Peyer's patch (tissue), 4 donors: ENCODE results near the gene FNDC3A. TPM values are rescaled to one million over a fixed set of nuclear protein-coding genes. Genes with fewer than 3 reads are reported as not detected.
"Not testable (repeated sequence)": the region's sequence is repeated elsewhere in the genome, so short reads cannot be mapped to it uniquely, and the experiment has no call there.

ENCODE experiments used
- DNase-seq, 3 donors: peaks; one replicate each; pipeline ENCODE4 v3.0.0-alpha.2; 2017 to 2019
- H3K27ac ChIP-seq, 4 donors: fragments of 200-600 bp; sonication (generic); one replicate each; pipeline ENCODE4 v1.5.1; 2016 to 2019
- H3K27me3 ChIP-seq, 2 donors: fragments of 200-600 bp; sonication (generic); one replicate each; pipeline ENCODE4 v1.5.1; 2019
- H3K36me3 ChIP-seq, 3 donors: fragments of 200-600 bp; sonication (generic); one replicate each; pipeline ENCODE4 v1.5.1; 2016 to 2019
- H3K4me1 ChIP-seq, 4 donors: fragments of 200-600 bp; sonication (generic); one replicate each; pipeline ENCODE4 v1.5.1; 2016 to 2019
- H3K4me3 ChIP-seq, 4 donors: fragments of 200-600 bp; sonication (generic); 1 replicate in 3 of 4; 2 replicates in 1 of 4; pipeline ENCODE4 v1.5.1; 2016 to 2019; ENCODE audit warnings: mild to moderate bottlenecking in 1 of 4
- H3K9me3 ChIP-seq, 4 donors: fragments of 200-600 bp; sonication (generic); one replicate each; pipeline ENCODE4 v1.5.1; 2016 to 2019; ENCODE audit warnings: mild to moderate bottlenecking in 1 of 4
- POLR2A ChIP-seq, 2 donors: fragments of 450-650 bp; IDR thresholded peaks; one replicate each; pipeline ENCODE4 v1.5.1; 2017; ENCODE audit warnings: antibody characterized with exemption in 2 of 2, mild to moderate bottlenecking in 2 of 2, moderate library complexity in 2 of 2
- total RNA-seq, 4 donors: library from RNA; depleted of rRNA; stranded (reverse); fragments of >200 nt; gene quantifications; one replicate each; pipeline ENCODE4 v1.1.0, GENCODE V29; 2016
- TF ChIP-seq, protein P1 (sequence below), 6 experiments: fragments of 450-650 bp in 4 of 6; fragments of 200-600 bp in 2 of 6; sonication (generic) in 1 of 6; IDR thresholded peaks; one replicate each; pipeline ENCODE4 v1.5.1; 2017 to 2019; ENCODE audit warnings: antibody characterized with exemption in 6 of 6, mild to moderate bottlenecking in 3 of 6, moderate library complexity in 1 of 6

Gene FNDC3A
- total RNA-seq, 4 donors from 2014 or later: 40.4 to 75.0 (median 52.6) TPM

- TF ChIP-seq POLR2A (IDR thresholded peaks at IDR 0.05): no peak
- TF ChIP-seq, protein P1, sequence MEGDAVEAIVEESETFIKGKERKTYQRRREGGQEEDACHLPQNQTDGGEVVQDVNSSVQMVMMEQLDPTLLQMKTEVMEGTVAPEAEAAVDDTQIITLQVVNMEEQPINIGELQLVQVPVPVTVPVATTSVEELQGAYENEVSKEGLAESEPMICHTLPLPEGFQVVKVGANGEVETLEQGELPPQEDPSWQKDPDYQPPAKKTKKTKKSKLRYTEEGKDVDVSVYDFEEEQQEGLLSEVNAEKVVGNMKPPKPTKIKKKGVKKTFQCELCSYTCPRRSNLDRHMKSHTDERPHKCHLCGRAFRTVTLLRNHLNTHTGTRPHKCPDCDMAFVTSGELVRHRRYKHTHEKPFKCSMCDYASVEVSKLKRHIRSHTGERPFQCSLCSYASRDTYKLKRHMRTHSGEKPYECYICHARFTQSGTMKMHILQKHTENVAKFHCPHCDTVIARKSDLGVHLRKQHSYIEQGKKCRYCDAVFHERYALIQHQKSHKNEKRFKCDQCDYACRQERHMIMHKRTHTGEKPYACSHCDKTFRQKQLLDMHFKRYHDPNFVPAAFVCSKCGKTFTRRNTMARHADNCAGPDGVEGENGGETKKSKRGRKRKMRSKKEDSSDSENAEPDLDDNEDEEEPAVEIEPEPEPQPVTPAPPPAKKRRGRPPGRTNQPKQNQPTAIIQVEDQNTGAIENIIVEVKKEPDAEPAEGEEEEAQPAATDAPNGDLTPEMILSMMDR (IDR thresholded peaks at IDR 0.05): no peak
These were observed 87.3 kb downstream of the FNDC3A start for GRCh38 chr13:49063011-49063410.

GRCh38 chr13:49063497-49063896 lies 87.8 kb downstream of the FNDC3A start:
- no peak for TF ChIP-seq POLR2A (IDR thresholded peaks at IDR 0.05)
- TF ChIP-seq, protein P1 (IDR thresholded peaks at IDR 0.05): no peak
- no peaks in the 10 kb centered on the region for H3K27me3 ChIP-seq
- no peak for DNase-seq
- no peaks in the 10 kb centered on the region for H3K36me3 ChIP-seq
- no peak overlapping the region for H3K4me3 ChIP-seq
- no peaks in the 10 kb centered on the region for H3K9me3 ChIP-seq
- no peaks in the 10 kb centered on the region for H3K4me1 ChIP-seq
- no peak overlapping the region for H3K27ac ChIP-seq

More at GRCh38 chr13:49063011-49063410, 87.3 kb downstream of the FNDC3A start:
- Histone ChIP-seq H3K36me3 (no peaks in the 10 kb centered on the region), H3K27ac (no peak overlapping the region), H3K4me1 (no peaks in the 10 kb centered on the region), H3K4me3 (no peak overlapping the region), H3K27me3 (no peaks in the 10 kb centered on the region), H3K9me3 (no peaks in the 10 kb centered on the region)
- DNase-seq: no peak

DNA sequence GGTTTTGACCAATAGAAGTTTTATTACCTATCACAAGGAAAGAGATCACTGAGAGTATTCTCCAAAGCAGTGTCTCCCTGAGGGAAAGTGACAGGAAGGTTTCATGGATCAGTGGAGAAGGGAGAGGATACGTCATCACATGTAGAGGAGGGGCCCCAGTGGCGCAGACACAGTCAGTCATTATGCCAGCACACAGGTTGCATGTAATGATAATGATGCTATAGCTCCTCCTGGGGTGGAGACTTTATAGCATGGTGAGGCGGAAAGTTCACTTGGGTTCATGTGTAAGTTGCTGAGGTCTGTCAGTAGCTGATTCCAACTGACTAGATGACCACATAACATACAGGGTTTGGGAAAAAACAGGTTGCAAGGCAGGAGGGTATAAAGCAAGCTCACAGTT lies 88.8 kb downstream of the FNDC3A start:
- Histone ChIP-seq H3K27ac (no peak overlapping the region), H3K4me1 (no peaks in the 10 kb centered on the region), H3K4me3 (no peak overlapping the region), H3K27me3 (no peaks in the 10 kb centered on the region), H3K9me3 (no peaks in the 10 kb centered on the region), H3K36me3 (no peaks in the 10 kb centered on the region)
- TF ChIP-seq POLR2A (IDR thresholded peaks at IDR 0.05): no peak
- TF ChIP-seq, protein P1 (IDR thresholded peaks at IDR 0.05): no peak
- DNase-seq: no peak

GRCh38 chr13:49066856-49067255 lies 91.1 kb downstream of the FNDC3A start:
- TF ChIP-seq, protein P1 (IDR thresholded peaks at IDR 0.05): no peak
- TF ChIP-seq POLR2A (IDR thresholded peaks at IDR 0.05): no peak
- Histone ChIP-seq H3K4me1 (no peaks in the 10 kb centered on the region), H3K9me3 (no peaks in the 10 kb centered on the region), H3K4me3 (no peak overlapping the region), H3K27me3 (no peaks in the 10 kb centered on the region), H3K27ac (no peak overlapping the region), H3K36me3 (no peaks in the 10 kb centered on the region)
- DNase-seq: no peak

DNA sequence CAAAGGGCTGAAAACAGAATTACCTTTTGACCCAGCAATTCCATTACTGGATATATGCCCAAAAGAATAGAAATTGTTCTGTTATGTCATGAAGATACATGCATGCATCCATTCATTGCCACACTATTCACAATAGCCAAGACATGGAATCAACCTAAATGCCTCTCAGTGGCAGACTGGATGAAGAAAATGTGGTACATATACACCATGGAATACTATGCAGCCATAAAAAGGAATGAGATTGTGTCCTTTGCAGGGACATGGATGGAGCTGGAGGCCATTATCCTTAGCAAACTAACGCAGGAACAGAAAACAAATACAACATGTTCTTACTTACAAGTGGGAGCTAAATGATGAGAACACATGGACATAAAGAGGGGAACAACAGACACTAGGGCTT lies 92.8 kb downstream of the FNDC3A start:
- DNase-seq, H3K27me3 ChIP-seq: not testable (repeated sequence)

DNA sequence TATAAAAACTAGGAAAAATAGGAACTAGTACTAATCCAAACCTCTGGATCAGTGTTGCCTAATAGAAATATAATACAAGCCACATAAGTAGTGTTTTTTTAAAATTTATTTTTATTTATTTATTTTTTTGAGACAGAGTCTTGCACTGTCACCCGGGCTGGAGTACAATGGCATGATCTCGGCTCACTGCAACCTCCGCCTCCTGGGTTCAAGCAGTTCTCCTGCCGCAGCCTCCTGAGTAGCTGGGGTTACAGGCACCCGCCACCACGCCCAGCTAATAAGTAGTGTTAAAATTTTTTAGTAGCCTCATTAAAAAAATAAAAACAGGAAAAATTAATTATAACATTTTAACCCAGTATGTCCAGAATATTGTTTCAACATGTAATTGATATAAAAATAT lies 94.3 kb downstream of the FNDC3A start:
- H3K36me3 ChIP-seq, H3K9me3 ChIP-seq, H3K4me1 ChIP-seq, H3K27ac ChIP-seq, DNase-seq, H3K27me3 ChIP-seq, H3K4me3 ChIP-seq: not testable (repeated sequence)

More for the DNA sequence above, 92.8 kb downstream of the FNDC3A start:
- H3K4me1 ChIP-seq, H3K36me3 ChIP-seq, H3K4me3 ChIP-seq, H3K27ac ChIP-seq, H3K9me3 ChIP-seq: not testable (repeated sequence)

GRCh38 chr13:49071341-49071937 lies 95.7 kb downstream of the FNDC3A start:
- no peaks in the 10 kb centered on the region for H3K4me1 ChIP-seq
- peaks cover 0 to 10% (median 0%) of the 10 kb centered on the region in 3 donors for H3K36me3 ChIP-seq
- H3K27ac ChIP-seq: no peak overlapping the region
- TF ChIP-seq, protein P1 (IDR thresholded peaks at IDR 0.05): no peak
- TF ChIP-seq POLR2A (IDR thresholded peaks at IDR 0.05): no peak
- no peak for DNase-seq
- H3K9me3 ChIP-seq: no peaks in the 10 kb centered on the region
- no peaks in the 10 kb centered on the region for H3K27me3 ChIP-seq
- H3K4me3 ChIP-seq: no peak overlapping the region
